CD14-positive monocyte (primary cell): ENCODE results near the gene SORBS2. TPM values are rescaled to one million over a fixed set of nuclear protein-coding genes. Genes with fewer than 3 reads are reported as not detected.

Source experiments
- DNase-seq, 3 donors: peaks; one replicate each; pipeline ENCODE4 v3.0.0-alpha.2; 2011 to 2022
- H2AFZ ChIP-seq: 2 replicates; pipeline ENCODE4 v1.6.0; 2012; ENCODE audit warnings: mild to moderate bottlenecking, low read depth, low read length, inconsistent platforms; ENCODE audit not compliant: insufficient read depth, poor library complexity, severe bottlenecking
- H3K27ac ChIP-seq, 2 donors: 1 replicate in 1 of 2; 2 replicates in 1 of 2; pipeline ENCODE4 v1.5.1; 2012 to 2013; ENCODE audit warnings: low read length in 2 of 2, control low read depth in 1 of 2, inconsistent platforms in 1 of 2, low read depth in 1 of 2, mild to moderate bottlenecking in 1 of 2
- H3K27me3 ChIP-seq, 2 donors: one replicate each; pipeline versions ENCODE4 v1.6.0 to v1.6.1; 2011 to 2013; ENCODE audit warnings: low read length in 2 of 2; ENCODE audit not compliant: control insufficient read depth in 2 of 2, insufficient read depth in 2 of 2
- H3K36me3 ChIP-seq, 2 donors: replicated peaks in 1 of 2; 1 replicate in 1 of 2; 2 replicates in 1 of 2; pipeline versions ENCODE4 v1.5.1 to v1.6.1; 2012 to 2013; ENCODE audit warnings: low read length in 2 of 2, control low read depth in 1 of 2, inconsistent platforms in 1 of 2, mild to moderate bottlenecking in 1 of 2; ENCODE audit not compliant: insufficient read depth in 2 of 2, control insufficient read depth in 1 of 2
- H3K4me1 ChIP-seq, 2 donors: 1 replicate in 1 of 2; 2 replicates in 1 of 2; pipeline versions ENCODE4 v1.5.1 to v1.6.1; 2012 to 2013; ENCODE audit warnings: low read length in 2 of 2, control low read depth in 1 of 2, inconsistent platforms in 1 of 2, mild to moderate bottlenecking in 1 of 2, moderate library complexity in 1 of 2; ENCODE audit not compliant: insufficient read depth in 2 of 2, control insufficient read depth in 1 of 2
- H3K4me2 ChIP-seq: replicated peaks from 2 replicates; pipeline ENCODE3; 2012; ENCODE audit warnings: low read length, moderate library complexity, mild to moderate bottlenecking; ENCODE audit not compliant: poor library complexity, severe bottlenecking; ENCODE audit errors: extremely low read depth
- H3K4me3 ChIP-seq, 3 experiments: fragments of 200-600 bp in 1 of 3; sonication (generic) in 1 of 3; replicated peaks in 1 of 3; 1 replicate in 2 of 3; 2 replicates in 1 of 3; pipeline ENCODE4 v1.5.1; 2011 to 2013; ENCODE audit warnings: low read length in 3 of 3, mild to moderate bottlenecking in 3 of 3, control low read depth in 2 of 3, low read depth in 2 of 3, inconsistent platforms in 1 of 3, moderate library complexity in 1 of 3
- H3K79me2 ChIP-seq: 2 replicates; pipeline ENCODE4 v1.6.0; 2012; ENCODE audit warnings: mild to moderate bottlenecking, control low read depth, inconsistent platforms, low read length, moderate library complexity; ENCODE audit not compliant: insufficient read depth
- H3K9ac ChIP-seq: 2 replicates; pipeline ENCODE4 v1.6.0; 2017; ENCODE audit warnings: low read length, mild to moderate bottlenecking; ENCODE audit not compliant: insufficient read depth, poor library complexity, severe bottlenecking
- H3K9me3 ChIP-seq, 2 donors: replicated peaks in 1 of 2; 1 replicate in 1 of 2; 2 replicates in 1 of 2; pipeline versions ENCODE4 v1.5.1 to v1.6.1; 2012 to 2013; ENCODE audit warnings: low read length in 2 of 2, control low read depth in 1 of 2; ENCODE audit not compliant: control insufficient read depth in 1 of 2, insufficient read depth in 1 of 2
- H4K20me1 ChIP-seq: 2 replicates; pipeline ENCODE4 v1.6.0; 2012; ENCODE audit warnings: mild to moderate bottlenecking, low read length, control low read depth, moderate library complexity; ENCODE audit not compliant: insufficient read depth
- H3K27ac Mint-ChIP-seq, 7 donors: one replicate each; pipeline ENCODE4 v1.8.0; 2020; ENCODE audit warnings: mild to moderate bottlenecking in 7 of 7, mixed read lengths in 7 of 7, moderate library complexity in 6 of 7, inconsistent platforms in 2 of 7
- H3K27me3 Mint-ChIP-seq, 3 donors: one replicate each; pipeline ENCODE4 v1.8.0; 2021 to 2022; ENCODE audit warnings: low read depth in 3 of 3, mild to moderate bottlenecking in 3 of 3, mixed read lengths in 3 of 3, moderate library complexity in 3 of 3, inconsistent platforms in 1 of 3
- H3K36me3 Mint-ChIP-seq, 2 donors: one replicate each; pipeline ENCODE4 v1.8.0; 2020; ENCODE audit warnings: mixed read lengths in 2 of 2, inconsistent platforms in 1 of 2, mild to moderate bottlenecking in 1 of 2
- H3K4me1 Mint-ChIP-seq: one replicate; pipeline ENCODE4 v1.8.0; 2020; ENCODE audit warnings: mild to moderate bottlenecking, mixed read lengths
- H3K4me3 Mint-ChIP-seq, 2 donors: one replicate each; pipeline ENCODE4 v1.8.0; 2020; ENCODE audit warnings: mild to moderate bottlenecking in 2 of 2, mixed read lengths in 2 of 2, moderate library complexity in 1 of 2
- H3K9me3 Mint-ChIP-seq, 7 donors: one replicate each; pipeline ENCODE4 v1.8.0; 2020 to 2022; ENCODE audit warnings: mixed read lengths in 7 of 7, mild to moderate bottlenecking in 6 of 7, moderate library complexity in 6 of 7, inconsistent platforms in 2 of 7
- WGBS: methylation state at CpG from one replicate; pipeline ENCODE4 v1.1.5; 2013; ENCODE audit warnings: missing lambda C conversion rate; ENCODE audit not compliant: insufficient coverage; 5-methylcytosine and 5-hydroxymethylcytosine counted together
- intact Hi-C, 2 donors: fragments of 100-400 bp; cut with micrococcal nuclease; formaldehyde crosslinking; loops; one replicate each; pipeline versions ENCODE4 v1.15.0 to v1.15.1; 2023
- polyA plus RNA-seq, 3 donors: library from polyadenylated mRNA; depleted of rRNA in 1 of 3; unstranded in 2 of 3; stranded (reverse) in 1 of 3; fragments of 300-500 nt in 2 of 3; fragments of >200 nt in 1 of 3; fragmentation: Illumina TruSeq in 2 of 3; gene quantifications; 1 replicate in 2 of 3; 2 replicates in 1 of 3; pipeline ENCODE4 v1.2.3, GENCODE V29; 2012 to 2021
- TF ChIP-seq, protein P1 (sequence below): fragments of 200-600 bp; IDR thresholded peaks from one replicate; pipeline ENCODE4 v1.8.0; 2022; ENCODE audit warnings: antibody characterized with exemption, mild to moderate bottlenecking

Gene SORBS2
- polyA plus RNA-seq, 3 donors, result not detected

DNA sequence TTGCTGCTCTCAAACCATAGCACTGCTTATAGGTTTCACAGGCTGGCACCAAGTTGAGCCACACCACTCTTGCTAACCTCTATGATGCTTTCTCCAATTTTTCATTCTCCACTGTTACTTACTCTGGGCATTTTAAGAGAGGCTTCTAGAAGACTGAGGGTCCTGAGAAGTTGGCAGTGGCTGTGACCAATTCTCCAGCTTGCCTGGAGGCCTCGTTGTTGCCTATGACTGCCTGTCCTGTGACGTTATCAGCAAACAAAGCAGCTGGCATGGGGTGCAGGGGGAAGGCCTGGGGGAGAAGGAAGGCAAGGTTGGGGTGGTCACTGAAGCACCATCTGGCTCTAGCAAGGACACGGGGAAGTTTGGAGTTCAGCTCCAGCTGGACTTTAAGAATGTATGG is 246.3 kb downstream of the SORBS2 start:
- no peak for DNase-seq
- peaks cover 3 to 14% (median 8%) of the 10 kb centered on the region in 3 donors for H3K27me3 Mint-ChIP-seq

GRCh38 chr4:185564349-185564748 is 247.6 kb downstream of the SORBS2 start:
- TF ChIP-seq, protein P1, sequence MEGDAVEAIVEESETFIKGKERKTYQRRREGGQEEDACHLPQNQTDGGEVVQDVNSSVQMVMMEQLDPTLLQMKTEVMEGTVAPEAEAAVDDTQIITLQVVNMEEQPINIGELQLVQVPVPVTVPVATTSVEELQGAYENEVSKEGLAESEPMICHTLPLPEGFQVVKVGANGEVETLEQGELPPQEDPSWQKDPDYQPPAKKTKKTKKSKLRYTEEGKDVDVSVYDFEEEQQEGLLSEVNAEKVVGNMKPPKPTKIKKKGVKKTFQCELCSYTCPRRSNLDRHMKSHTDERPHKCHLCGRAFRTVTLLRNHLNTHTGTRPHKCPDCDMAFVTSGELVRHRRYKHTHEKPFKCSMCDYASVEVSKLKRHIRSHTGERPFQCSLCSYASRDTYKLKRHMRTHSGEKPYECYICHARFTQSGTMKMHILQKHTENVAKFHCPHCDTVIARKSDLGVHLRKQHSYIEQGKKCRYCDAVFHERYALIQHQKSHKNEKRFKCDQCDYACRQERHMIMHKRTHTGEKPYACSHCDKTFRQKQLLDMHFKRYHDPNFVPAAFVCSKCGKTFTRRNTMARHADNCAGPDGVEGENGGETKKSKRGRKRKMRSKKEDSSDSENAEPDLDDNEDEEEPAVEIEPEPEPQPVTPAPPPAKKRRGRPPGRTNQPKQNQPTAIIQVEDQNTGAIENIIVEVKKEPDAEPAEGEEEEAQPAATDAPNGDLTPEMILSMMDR, result no peak
- Histone ChIP-seq H3K27me3 (no peaks in the 10 kb centered on the region), H3K4me2 (no peak overlapping the region), H3K36me3 (no peaks in the 10 kb centered on the region), H3K4me1 (no peaks in the 10 kb centered on the region), H3K79me2 (no peaks in the 10 kb centered on the region), H4K20me1 (no peaks in the 10 kb centered on the region), H3K9ac (no peak overlapping the region), H3K9me3 (no peaks in the 10 kb centered on the region), H2AFZ (no peak overlapping the region), H3K27ac (no peak overlapping the region), H3K4me3 (no peak overlapping the region)
- intact Hi-C loops, result no loop called here
- Mint-ChIP-seq H3K27ac (no peak overlapping the region), H3K4me1 (no peaks in the 10 kb centered on the region), H3K27me3 (peaks cover 3 to 14% (median 8%) of the 10 kb centered on the region in 3 donors), H3K9me3 (peaks cover 0 to 24% (median 9%) of the 10 kb centered on the region in 7 donors), H3K36me3 (no peaks in the 10 kb centered on the region), H3K4me3 (no peak overlapping the region)
- no peak for DNase-seq
- WGBS, result 83% methylated on average over 1 of the region's 3 CpGs

More for the DNA sequence above, 246.3 kb downstream of the SORBS2 start:
- intact Hi-C loops, result no loop called here
- H3K27ac Mint-ChIP-seq, result no peak overlapping the region
- no peaks in the 10 kb centered on the region for H3K36me3 ChIP-seq
- no peak overlapping the region for H3K4me2 ChIP-seq
- no peaks in the 10 kb centered on the region for H3K4me1 ChIP-seq
- no peak overlapping the region for H3K9ac ChIP-seq
- H3K27me3 ChIP-seq, result no peaks in the 10 kb centered on the region
- H3K36me3 Mint-ChIP-seq, result no peaks in the 10 kb centered on the region
- H3K9me3 Mint-ChIP-seq, result peaks cover 0 to 19% (median 9%) of the 10 kb centered on the region in 7 donors
- TF ChIP-seq, protein P1, result no peak
- H3K4me3 ChIP-seq, result no peak overlapping the region
- no peak overlapping the region for H3K27ac ChIP-seq
- no peak overlapping the region for H3K4me3 Mint-ChIP-seq
- H3K4me1 Mint-ChIP-seq, result no peaks in the 10 kb centered on the region
- no peaks in the 10 kb centered on the region for H3K79me2 ChIP-seq
- H3K9me3 ChIP-seq, result no peaks in the 10 kb centered on the region
- 87% methylated on average over 3 of the region's 3 CpGs for WGBS
- H4K20me1 ChIP-seq, result no peaks in the 10 kb centered on the region
- H2AFZ ChIP-seq, result no peak overlapping the region
